DOHH2 (cell line): ENCODE measurements around the gene NKAIN2.

Source experiments
- EZH2phosphoT487 ChIP-seq: fragments of 200-600 bp; sonication (generic); IDR thresholded peaks from 2 replicates; pipeline ENCODE4 v1.6.1; 2017; ENCODE audit warnings: borderline replicate concordance, mild to moderate bottlenecking, antibody characterized with exemption, low read length, moderate library complexity, mixed read lengths
- TF ChIP-seq, protein P1 (sequence below): fragments of 200-600 bp; sonication (generic); IDR thresholded peaks from one replicate; pipeline ENCODE4 v1.5.1; 2014; ENCODE audit warnings: antibody characterized with exemption, mild to moderate bottlenecking, low read depth, low read length; ENCODE audit not compliant: poor library complexity, severe bottlenecking

DNA sequence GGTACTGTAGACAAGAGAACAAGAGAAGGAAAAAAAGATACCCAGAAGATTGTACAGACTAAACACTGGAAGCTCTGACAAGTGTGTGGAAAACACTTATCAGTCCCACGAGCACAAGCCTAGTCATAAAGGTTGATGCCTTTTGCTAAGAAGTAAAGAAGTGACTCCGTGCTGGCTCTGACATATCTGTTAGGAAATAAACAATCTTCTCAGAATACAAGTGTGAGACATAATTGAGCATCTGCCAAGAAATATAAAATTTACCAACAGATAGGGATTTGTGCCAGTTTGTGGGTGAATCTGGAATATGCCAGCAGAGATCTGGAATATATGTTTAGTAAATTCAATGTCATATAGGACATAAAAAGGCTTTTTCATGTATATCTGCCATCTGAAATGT lies 899.9 kb downstream of the NKAIN2 start:
- TF ChIP-seq, protein P1, sequence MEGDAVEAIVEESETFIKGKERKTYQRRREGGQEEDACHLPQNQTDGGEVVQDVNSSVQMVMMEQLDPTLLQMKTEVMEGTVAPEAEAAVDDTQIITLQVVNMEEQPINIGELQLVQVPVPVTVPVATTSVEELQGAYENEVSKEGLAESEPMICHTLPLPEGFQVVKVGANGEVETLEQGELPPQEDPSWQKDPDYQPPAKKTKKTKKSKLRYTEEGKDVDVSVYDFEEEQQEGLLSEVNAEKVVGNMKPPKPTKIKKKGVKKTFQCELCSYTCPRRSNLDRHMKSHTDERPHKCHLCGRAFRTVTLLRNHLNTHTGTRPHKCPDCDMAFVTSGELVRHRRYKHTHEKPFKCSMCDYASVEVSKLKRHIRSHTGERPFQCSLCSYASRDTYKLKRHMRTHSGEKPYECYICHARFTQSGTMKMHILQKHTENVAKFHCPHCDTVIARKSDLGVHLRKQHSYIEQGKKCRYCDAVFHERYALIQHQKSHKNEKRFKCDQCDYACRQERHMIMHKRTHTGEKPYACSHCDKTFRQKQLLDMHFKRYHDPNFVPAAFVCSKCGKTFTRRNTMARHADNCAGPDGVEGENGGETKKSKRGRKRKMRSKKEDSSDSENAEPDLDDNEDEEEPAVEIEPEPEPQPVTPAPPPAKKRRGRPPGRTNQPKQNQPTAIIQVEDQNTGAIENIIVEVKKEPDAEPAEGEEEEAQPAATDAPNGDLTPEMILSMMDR: no peak
- no peak for TF ChIP-seq EZH2phosphoT487
